ENCODE data around the gene CSNK1G3.

Gene CSNK1G3

DNA sequence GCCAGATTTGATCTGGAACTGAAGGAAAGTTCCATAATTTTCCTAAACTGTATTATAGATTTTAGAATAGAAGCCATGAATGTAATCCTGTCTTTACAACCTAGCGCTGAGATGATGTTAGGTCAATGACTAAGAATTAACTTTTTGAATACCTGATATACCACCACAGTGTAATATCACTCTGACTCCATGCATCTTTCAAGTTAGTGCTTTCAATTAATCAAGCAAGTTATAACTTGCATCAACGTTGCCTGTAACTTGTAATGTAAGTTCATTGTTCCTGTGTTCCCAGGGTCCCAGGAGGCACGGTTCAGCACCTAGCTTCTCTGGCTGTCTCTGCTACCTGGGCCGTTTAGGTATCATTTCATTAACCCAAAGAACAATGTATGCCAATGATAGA, 139.3 kb downstream of the CSNK1G3 start:
- no peak for DNase-seq

DNA sequence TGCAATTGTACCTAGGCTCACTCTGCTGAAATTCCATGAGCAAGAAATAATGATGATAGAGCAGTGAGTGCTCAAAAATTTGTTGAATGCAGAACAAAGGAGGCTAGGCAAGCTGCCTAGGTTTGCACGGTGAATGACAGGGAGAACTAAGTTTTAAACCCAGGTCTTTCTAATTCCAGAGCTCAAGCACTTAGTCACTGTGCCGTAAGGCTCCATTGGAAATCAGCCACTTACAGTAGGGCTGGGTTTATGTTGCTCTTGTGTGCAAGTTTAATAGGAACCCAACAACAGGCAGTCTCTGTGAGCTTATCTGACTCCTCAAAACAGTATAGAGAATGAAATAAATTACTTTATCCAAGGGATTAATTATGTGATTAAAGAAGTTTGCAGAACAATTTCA, 147.0 kb downstream of the CSNK1G3 start:
- no peak for DNase-seq

DNA sequence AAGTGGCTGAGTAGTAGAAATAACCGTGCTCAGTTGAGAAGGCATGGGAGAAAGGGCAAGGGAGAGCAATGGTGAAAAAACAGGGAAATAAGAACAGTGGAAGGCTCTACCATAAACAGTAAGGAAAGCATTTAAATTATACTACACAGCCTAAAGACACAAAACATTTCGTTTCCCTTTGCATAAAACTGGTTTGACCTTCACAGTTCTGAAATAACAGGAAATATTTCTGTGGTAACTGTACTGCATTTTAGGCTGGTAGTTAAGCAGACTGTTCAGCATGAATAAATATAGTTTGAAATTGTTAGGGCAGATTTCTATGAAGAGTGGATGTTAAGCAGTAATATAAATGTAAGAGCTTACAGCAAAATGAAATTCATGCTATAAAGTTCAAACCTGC, 147.5 kb downstream of the CSNK1G3 start:
- DNase-seq, result no peak

GRCh38 chr5:123664961-123665360, 153.0 kb downstream of the CSNK1G3 start:
- DNase-seq, result no peak

GRCh38 chr5:123665822-123666371, 153.9 kb downstream of the CSNK1G3 start:
- no peak for DNase-seq
